NCI-H82 (cell line): Measurements from ENCODE around the gene CSH2.
"Not testable (repeated sequence)": the region's sequence is repeated elsewhere in the genome, so short reads cannot be mapped to it uniquely, and the experiment has no call there.

Experiments used
- DNase-seq: peaks from one replicate; lab custom pipeline; 2025; lab: John Stamatoyannopoulos, UW

Gene CSH2

DNA sequence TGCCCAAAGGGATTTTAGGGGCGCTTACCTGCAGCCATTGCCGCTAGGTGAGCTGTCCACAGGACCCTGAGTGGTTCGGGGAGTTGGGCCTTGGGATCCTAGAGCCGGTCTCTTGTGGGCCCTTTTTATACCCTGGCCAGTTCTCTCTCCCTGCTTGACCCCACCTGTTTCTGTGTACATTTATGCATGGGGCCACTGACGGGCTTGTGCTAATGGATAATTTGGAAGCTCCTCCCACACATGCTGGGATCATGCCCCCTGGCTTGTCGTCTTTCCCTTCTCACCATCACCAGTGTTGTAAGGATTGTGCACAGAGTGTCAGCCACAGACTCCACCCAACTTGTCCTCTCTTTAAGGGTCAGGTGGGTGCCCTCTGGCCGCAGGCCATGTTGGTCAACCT, at the start of gene CSH2:
Gene CSH2, minus strand, starts transcription at position 101 of the 400 bp plus-strand sequence. Its CDS starts 63 bp downstream, at position 38.
- DNase-seq, result not testable (repeated sequence)

DNA sequence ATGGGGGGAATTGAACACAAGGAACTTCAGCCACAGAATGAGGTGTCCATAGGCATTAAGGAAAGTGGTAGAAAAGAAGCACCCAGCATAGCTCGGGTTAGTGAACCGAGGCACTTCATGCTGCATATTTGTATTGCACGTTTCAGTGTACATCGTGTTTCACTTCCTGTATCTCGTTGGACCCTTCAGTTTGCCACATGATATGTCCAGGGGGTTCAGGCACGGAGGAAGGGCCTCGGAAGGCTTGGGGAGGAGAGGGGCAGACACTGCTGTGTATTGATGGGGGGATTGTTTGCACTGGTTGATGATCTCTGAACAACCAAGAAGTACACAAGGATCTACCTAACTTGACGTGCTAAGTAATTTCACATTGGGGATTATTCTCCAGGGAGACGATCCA, 48.9 kb upstream of the CSH2 start:
- DNase-seq, result not testable (repeated sequence)

DNA sequence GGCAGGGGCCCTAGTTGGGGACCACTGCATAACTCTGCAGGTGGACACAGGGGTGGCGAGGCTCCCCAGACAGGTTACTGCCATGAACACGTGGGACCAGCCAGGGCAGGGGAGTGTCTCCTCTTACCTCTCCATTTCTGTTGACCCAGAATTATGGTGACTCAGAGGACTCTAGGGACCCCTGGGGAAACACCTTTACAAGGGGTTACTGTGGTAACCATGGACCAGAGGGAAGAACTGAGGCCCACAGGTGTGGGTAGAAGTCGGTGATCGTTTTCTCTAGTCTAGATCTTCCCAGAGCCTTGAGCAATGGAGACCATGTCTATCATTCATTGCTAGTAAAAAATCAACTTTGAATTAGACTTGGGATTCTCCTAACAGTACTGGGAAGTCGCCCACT, 47.3 kb upstream of the CSH2 start:
- DNase-seq, result not testable (repeated sequence)

DNA sequence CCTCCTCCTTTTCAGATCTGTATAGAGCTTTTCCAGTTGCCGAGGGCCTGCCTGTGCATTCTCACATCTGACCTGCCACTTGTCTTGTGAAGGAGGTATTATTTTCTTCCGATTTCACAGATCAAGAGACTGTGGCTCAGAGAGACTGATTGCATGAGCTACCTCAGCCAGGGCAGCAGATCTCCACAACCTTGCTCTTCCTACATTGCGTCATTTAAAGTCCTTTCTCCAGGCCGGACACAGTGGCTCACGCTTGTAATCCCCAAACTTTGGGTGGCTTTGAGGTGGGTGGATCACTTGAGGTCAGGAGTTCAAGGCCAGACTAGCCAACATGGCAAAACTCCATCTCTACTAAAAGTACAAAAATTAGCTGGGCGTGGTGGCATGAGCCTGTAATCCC, 46.6 kb upstream of the CSH2 start:
- not testable (repeated sequence) for DNase-seq

DNA sequence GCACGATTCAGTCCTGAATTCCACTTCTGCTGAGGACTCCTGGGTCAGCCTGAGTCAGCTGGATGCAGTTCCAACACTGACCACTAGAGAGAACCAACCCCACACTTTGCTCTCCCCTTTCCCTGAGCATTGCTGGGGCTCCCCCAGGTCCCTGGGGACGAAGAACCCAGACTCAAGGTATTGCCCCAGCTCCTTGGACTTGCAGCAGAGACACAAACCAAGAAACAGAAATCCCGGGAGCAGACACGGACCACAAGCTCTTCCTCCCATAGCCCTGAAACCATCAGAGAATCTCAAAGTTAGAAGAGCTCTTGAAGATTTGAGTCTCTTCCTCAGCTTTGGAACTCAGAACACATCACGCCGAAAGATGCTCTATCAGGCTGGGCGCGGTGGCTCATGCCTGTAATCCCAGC, 45.8 kb upstream of the CSH2 start:
- DNase-seq, result peak; percentile 76

DNA sequence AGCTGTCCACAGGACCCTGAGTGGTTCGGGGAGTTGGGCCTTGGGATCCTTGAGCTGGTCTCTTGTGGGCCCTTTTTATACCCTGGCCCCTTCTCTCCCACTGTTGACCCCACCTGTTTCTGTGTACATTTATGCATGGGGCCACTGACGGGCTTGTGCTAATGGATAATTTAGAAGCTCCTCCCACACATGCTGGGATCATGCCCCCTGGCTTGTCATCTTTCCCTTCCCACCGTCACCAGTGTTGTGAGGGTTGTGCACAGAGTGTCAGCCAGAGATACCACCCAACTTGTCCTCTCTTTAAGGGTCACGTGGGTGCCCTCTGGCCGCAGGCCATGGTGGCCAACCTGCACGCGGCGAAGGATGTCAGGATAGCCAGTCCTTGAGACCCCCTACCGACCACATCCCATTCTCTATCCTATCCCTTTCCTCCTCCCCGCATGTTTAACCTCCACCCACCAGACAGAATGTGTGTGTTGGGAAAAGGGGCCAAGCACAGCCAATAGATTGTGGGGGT, 45.4 kb upstream of the CSH2 start, which contains the start of gene GH1:
Gene GH1, minus strand, starts transcription at position 51 of the 517 bp plus-strand sequence. CDS start 63 bp downstream, outside the sequence.
- not testable (repeated sequence) for DNase-seq

DNA sequence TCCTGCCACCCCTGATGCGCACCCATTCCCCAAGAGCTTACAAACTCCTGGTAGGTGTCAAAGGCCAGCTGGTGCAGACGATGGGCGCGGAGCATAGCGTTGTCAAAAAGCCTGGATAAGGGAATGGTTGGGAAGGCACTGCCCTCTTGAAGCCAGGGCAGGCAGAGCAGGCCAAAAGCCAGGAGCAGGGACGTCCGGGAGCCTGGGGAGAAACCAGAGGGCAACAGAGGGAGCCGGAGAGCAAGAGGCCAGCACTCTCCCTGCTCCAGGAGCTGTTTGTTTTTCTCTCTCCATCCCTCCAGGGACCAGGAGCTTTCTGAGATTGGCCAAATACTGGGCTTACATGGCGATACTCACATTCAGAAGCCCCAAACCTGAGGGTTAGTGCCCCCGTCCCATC, 44.8 kb upstream of the CSH2 start:
- DNase-seq, result peak; percentile 26

DNA sequence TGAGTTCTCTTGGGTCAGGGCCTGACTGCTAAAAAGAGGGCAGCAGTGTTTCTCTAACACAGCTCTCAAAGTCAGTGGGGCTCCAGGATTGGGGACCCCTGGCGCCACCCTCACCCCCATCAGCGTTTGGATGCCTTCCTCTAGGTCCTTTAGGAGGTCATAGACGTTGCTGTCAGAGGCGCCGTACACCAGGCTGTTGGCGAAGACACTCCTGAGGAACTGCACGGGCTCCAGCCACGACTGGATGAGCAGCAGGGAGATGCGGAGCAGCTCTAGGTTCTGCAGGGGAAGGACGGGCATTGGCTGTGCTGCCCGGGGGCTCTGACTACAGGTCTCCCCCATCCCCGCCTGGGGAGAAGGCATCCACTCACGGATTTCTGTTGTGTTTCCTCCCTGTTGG, 44.2 kb upstream of the CSH2 start:
- DNase-seq, result no peak

DNA sequence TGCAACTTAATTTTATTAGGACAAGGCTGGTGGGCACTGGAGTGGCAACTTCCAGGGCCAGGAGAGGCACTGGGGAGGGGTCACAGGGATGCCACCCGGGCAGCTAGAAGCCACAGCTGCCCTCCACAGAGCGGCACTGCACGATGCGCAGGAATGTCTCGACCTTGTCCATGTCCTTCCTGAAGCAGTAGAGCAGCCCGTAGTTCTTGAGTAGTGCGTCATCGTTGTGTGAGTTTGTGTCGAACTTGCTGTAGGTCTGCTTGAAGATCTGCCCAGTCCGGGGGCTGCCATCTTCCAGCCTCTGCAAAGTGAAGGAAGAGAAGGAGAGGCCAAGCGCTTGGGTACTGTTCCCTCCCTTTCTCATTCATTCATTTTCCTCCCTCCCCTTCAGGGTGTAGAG, 43.7 kb upstream of the CSH2 start:
- not testable (repeated sequence) for DNase-seq

DNA sequence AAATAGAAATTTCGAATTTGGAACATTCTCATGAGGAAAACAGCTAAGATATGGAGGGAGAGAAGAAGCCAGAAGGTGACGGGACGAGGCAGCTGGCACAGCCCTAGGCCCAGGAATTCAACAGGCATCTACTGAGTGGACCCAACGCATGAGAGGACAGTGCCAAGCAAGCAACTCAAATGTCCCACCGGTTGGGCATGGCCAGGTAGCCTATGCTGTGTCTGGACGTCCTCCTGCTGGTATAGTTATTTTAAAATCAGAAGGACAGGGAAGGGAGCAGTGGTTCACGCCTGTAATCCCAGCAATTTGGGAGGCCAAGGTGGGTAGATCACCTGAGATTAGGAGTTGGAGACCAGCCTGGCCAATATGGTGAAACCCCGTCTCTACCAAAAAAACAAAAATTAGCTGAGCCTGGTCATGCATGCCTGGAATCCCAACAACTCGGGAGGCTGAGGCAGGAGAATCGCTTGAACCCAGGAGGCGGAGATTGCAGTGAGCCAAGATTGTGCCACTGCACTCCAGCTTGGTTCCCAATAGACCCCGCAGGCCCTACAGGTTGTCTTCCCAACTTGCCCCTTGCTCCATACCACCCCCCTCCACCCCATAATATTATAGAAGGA, 43.2 kb upstream of the CSH2 start:
- no peak for DNase-seq

DNA sequence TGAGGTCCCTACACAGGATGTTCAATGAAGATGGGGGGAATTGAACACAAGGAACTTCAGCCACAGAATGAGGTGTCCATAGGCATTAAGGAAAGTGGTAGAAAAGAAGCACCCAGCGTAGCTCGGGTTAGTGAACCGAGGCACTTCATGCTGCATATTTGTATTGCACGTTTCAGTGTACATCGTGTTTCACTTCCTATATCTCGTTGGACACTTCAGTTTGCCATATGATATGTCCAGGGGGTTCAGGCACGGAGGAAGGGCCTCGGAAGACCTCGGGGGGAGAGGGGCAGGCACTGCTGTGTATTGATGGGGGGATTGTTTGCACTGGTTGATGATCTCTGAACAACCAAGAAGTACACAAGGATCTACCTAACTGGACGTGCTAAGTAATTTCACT, 42.3 kb upstream of the CSH2 start:
- not testable (repeated sequence) for DNase-seq

DNA sequence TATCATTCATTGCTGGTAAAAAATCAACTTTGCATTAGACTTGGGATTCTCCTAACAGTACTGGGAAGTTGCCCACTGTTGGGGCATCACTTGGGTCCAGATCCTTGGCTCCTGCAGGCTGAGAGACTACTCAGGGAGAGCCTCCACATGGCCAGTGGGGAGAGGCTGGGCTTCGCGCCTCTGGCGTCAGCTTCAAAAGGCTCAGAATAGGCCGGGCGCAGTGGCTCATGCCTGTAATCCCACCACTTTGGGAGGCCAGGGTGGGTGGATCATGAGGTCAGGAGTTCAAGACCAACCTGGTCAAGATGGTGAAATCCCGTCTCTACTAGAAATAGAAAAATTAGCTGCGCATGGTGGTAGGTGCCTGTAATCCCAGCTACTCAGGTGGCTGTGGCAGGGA, 41.0 kb upstream of the CSH2 start:
- no peak for DNase-seq

DNA sequence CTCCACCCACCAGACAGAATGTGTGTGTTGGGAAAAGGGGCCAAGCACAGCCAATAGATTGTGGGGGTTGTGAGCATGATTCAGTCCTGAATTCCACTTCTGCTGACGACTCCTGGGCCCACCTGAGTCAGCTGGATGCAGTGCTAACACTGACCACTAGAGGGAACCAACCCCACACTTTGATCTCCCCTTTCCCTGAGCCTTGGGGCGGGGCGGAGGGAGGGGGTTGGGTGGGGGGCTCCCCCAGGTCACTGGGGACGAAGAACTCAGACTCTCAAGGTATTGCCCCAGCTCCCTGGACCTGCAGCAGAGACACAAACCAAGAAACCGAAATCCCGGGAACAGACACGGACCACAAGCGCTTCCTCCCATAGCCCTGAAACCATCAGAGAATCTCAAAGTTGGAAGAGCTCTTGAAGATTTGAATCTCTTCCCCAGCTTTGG, 38.2 kb upstream of the CSH2 start:
- DNase-seq, result peak; percentile 73

DNA sequence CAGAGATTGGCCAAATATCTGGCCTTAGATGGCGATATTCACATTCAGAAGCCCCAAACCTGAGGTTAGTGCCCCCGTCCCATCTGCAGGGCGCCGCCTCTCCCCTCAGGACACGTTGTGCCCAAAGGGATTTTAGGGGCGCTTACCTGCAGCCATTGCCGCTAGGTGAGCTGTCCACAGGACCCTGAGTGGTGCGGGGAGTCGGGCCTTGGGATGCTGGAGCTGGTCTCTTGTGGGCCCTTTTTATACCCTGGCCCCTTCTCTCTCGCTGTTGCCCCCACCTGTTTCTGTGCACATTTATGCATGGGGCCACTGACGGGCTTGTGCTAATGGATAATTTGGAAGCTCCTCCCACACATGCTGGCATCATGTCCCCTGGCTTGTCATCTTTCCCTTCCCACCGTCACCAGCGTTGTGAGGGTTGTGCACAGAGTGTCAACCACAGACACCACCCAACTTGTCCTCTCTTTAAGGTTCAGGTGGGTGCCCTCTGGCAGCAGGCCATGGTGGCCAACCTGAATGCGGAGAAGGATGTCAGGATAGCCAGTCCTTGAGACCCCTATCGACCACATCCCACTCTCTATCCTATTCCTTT, 37.7 kb upstream of the CSH2 start, which contains the start of gene CSHL1:
Gene CSHL1, minus strand, starts transcription at position 218 of the 595 bp plus-strand sequence. Its CDS starts 62 bp downstream, at position 156.
- DNase-seq, result no peak

DNA sequence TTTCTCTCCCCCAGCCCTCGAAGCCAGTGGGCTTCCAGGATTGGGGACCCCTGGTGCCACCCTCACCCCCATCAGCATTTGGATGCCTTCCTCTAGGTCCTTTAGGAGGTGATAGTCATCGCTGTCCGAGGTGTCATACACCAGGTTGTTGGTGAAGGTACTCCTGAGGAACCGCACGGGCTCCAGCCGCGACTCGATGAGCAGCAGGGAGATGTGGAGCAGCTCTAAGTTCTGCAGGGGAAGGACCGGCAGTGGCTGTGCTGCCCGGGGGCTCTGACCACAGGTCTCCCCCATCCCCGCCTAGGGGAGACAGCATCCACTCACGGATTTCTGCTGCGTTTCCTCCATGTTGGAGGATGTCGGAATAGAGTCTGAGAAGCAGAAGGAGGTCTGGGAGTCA, 36.6 kb upstream of the CSH2 start:
- no peak for DNase-seq

DNA sequence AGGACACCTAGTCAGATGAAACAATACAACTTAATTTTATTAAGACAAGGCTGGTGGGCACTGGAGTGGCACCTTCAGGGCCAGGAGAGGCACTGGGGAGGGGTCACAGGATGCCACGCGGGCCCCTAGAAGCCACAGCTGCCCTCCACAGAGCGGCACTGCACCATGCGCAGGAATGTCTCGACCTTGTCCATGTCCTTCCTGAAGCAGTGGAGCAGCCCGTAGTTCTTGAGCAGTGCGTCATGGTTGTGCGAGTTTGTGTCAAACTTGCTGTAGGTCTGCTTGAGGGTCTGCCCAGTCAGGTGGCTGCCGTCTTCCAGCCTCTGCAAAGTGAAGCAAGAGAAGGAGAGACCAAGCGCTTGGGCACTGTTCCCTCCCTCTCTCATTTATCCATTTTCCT, 36.1 kb upstream of the CSH2 start:
- DNase-seq, result not testable (repeated sequence)

DNA sequence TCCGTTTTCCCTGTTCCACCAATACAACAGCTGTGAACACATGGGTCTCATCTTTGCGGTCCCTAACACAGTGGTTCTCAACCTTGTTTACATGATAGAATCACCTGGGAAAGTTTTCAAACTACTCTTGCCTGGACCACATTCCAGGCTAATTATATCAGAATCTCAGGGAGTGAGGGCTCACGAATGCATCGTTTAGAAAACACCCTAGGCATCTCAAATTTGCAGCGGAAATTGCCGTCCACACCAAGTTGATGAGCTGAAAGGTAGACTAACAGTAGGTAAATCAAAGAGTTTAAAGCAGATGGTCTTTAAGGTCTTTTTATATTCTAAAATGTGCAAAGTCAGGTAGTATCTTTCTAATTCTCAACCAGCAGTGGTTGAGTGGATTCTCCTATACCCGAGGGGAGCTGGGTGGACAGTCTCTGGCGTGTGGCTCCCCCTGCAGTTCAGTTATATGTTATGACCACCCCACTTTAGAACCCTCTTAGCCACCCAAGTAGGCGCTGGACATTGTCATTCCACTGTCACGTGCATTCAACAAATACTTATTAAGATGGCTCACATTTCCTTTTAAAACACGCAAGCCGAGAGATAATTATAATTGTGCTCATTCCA, 33.8 kb upstream of the CSH2 start:
- DNase-seq, result peak; percentile 81

DNA sequence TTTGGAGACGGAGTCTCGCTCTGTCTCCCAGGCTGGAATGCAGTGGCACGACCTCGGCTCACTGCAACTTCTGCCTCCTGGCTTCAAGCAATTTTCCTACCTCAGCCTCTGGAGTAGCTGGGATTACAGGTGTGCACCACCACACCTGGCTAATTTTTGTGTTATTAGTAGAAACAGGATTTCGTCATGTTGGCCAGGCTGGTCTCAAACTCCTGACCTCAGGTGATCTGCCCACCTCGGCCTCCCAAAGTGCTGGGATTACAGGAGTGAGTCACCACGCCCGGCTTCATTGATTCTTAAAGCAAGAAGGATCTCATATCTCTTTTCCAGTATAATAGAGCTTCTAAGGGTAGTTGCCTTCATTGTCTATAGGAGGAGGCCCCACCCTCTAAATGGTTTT, 31.3 kb upstream of the CSH2 start:
- DNase-seq, result not testable (repeated sequence)

DNA sequence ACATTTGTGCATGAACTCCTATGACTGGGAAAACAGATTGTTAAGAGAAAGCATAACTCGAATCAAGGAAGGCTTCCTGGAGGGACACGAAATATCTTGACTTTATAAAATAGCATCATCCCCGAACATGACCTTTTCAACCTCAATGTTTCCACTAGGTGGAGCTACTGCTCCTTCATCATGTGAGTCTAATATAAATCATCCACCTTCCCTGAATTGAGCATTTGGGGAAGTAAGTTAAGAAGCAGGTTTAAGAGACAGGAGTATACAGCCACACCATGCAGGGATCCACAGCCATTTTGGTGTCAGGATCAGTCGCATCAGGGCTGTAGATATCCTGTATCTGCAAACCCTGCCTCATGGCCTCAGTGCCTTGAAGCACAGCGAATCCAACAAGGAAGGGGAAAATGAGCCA, 30.3 kb upstream of the CSH2 start:
- DNase-seq, result peak; percentile 61

DNA sequence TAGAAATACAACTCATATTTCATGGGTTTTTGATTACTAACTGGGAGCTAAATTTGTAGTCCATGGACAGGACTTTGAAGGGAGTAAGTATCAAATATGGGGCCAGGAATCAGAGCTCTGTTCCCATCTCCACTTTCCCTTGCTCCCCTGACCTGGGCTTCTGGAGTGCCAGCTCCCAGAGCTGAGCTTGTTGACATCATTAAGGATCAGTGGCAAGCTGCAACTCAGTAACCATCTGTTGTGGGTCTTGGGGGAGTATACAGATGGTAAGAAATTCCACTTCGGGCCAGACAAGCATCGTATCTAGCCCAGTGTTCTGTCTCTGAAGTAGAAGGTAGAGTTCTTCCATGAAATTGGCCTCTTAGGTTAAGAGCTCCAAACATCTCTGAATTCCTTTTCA, 28.5 kb upstream of the CSH2 start:
- DNase-seq, result peak; percentile 96

DNA sequence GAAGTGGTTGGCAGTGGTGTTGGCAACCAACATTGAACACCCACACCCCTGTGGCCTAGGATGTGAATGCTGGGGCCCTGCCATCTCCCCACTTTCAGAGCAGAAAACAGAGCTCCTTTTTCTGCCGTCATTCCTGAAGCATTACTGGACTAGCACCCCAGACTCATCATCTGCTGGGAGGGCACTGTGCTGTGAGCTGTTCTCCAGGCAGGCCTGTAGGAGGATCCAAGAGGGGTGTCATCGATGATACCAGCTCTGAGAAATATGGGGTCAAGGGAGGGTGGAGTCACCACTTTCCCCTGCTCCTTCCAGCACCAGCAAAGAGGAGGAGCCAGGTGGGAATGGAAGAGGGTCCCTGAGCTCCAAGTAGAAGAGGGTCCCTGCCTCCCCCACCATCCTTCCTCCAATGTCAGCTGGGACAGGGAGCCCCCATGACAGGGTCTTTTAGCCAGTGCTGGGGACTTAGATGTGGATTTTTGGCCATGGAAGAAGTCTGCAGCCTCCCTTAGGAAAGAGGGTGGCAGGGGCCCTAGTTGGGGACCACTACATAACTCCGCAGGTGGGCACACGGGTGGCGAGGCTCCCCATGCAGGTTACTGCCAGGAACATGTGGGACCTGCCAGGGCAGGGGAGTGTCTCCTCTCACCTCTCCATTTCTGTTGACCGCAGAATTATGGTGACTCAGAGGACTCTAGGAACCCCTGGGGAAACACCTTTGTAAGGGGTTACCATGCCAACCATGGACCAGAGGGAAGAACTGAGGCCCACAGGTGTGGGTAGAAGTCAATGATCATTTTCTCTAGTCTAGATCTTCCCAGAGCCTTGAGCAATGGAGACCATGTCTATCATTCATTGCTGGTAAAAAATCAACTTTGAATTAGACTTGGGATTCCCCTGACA, 25.7 kb upstream of the CSH2 start:
- DNase-seq, result not testable (repeated sequence)
